ENCODE results near the gene NPAS3.

- TF ChIP-seq CTCF (IDR thresholded peaks at IDR 0.05 in 8 of 11, conservative IDR thresholded peaks at IDR 0.05 in 3 of 11) (no peak), POLR2A (IDR thresholded peaks at IDR 0.05) (no peak)
Observed at GRCh38 chr14:32947081-32947480, 8.4 kb downstream of the NPAS3 start.
